Activated gamma-delta T cell treated with Interleukin-2 at 50 U/mL for 16 hours (primary cell): ENCODE data around the gene CDKL1.
A peak's percentile ranks its signal among the peaks of the same experiment; 100 is the strongest.

ENCODE experiments used
- DNase-seq: peaks from one replicate; pipeline ENCODE4 v3.0.0-alpha.2; 2020

Gene CDKL1

GRCh38 chr14:50396631-50397389 is at the start of gene CDKL1:
Gene CDKL1, minus strand, starts transcription at chr14:50396881. Its CDS starts 1,013 bp downstream, at chr14:50395868.
- peak; percentile 20 for DNase-seq

DNA sequence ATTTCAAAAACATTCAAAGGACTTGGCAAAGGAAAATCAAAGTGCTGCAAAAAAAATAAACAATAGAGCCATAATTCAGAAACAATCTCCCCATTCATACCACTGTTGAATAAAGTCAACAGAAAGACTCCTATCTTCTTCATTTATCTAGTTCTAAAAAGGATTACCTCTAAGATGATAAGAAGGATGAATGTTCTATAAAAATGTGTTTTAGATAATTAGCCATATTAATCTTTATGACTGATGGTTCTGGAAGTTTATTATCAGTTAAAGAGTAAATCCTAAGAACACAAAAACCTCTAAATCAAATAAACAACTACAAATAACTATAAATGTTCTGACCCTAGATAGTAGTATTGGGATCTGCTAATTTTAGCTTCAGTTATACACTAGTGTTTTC is 37.8 kb upstream of the CDKL1 start:
- DNase-seq, result no peak

DNA sequence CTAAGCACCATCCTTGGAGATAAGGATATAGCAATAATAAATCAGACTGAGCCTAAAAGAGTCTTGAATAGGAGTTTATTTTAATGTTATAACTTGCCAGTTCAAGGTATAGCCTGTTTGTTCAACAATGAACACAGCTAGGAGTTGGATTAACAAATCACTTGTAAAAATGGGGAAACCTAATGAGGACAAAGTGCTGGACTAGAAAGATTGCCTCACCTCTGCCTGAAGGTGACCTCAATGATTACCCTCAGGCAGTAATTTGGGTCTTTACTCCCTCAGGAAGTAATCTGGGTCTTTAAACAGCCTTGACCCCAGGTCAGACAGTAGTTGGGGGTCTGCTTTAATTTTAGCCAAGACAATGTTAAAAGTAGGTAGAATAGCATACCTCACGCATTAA is 35.5 kb upstream of the CDKL1 start:
- no peak for DNase-seq

DNA sequence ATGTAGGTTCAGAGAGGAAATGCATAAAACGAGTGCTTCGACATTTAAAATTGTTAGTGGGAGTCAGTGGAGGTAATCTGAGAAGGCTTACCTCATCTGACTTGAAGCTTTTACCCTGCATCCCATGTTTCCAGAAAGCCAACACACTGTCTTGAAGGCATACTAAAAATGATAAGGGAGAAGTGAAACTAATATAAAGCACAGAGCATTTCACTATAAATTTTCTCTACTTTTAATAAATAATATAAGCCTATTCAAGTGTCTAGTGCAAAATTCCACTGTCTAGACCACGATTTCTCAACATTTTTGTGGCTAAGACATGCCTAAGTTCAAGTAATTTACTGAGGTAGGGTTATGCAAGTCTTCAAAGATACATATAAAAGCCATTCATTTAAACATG is 29.1 kb upstream of the CDKL1 start:
- DNase-seq, result no peak

DNA sequence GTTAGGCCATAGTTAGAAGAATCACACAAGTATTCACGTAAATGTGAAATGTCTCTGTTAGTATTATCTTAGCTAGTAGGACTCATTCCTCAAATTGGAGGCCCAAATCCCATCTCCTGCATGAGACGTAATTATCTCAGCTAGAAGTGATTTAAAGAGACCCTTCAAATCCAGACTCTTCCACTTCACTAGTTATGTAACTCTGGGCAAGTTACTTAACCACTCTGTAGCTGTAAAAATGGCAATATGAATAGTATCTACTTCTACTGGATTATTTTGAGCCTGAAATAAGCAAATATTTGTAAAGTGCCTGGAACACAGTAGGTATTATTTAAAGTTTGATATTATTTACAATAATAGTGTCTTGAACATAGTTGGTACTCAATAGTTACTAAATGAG is 28.4 kb upstream of the CDKL1 start:
- no peak for DNase-seq

- DNase-seq, result no peak
These were observed 26.8 kb upstream of the CDKL1 start for GRCh38 chr14:50423529-50423928.

GRCh38 chr14:50421499-50421898 is 24.8 kb upstream of the CDKL1 start:
- DNase-seq, result no peak

GRCh38 chr14:50417853-50418252 is 21.2 kb upstream of the CDKL1 start:
- no peak for DNase-seq

- DNase-seq, result no peak
These were observed 14.2 kb upstream of the CDKL1 start for GRCh38 chr14:50410921-50411320.

GRCh38 chr14:50410071-50410470 is 13.4 kb upstream of the CDKL1 start:
- no peak for DNase-seq

GRCh38 chr14:50407111-50407812 is 10.6 kb upstream of the CDKL1 start:
- no peak for DNase-seq

- DNase-seq, result no peak
These were observed 6.7 kb upstream of the CDKL1 start for GRCh38 chr14:50403419-50403818.

- DNase-seq, result no peak
These were observed 6.3 kb upstream of the CDKL1 start for GRCh38 chr14:50402965-50403364.

- DNase-seq, result no peak
These were observed 3.8 kb upstream of the CDKL1 start for GRCh38 chr14:50400461-50400860.

DNA sequence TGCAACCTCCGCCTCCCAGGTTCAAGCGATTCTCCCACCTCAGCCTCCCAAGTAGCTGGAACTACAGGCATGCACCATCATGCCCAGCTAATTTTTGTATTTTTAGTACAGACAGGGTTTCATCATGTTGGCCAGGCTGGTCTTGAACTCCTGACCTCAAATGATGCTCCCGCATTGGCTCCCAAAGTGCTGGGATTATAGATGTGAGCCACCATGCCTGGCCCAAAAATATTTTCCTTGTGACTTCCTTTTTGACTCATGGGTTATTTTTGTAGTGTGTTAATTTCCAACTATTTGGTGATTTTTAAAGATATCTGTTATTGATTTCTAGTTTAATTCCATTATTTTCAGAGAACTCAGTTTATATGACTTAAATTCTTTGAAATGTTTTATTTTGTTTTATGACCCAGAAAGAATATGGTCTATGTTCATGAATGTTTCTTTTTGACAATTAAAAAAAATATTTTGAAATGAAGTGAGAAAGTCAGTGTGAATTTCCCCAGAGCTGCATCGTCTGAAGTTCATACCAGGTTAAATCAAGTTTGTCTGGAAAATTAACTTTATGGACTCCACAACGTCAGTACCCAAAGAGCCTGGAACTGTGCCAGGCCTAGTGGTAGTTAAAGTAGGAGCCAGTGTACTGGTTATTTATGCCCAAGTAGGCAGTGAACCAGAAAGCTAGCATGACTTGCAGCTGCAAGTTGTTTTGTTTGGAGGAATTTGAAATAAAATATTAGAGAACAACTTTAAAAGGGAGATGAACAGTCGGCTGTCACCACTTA is 2.8 kb upstream of the CDKL1 start:
- no peak for DNase-seq

- DNase-seq, result no peak
These were observed 1.5 kb upstream of the CDKL1 start for GRCh38 chr14:50398189-50398580.

GRCh38 chr14:50397390-50398188 is 908 bp upstream of the CDKL1 start:
- no peak for DNase-seq

GRCh38 chr14:50395448-50395847 is 1.2 kb downstream of the CDKL1 start:
- DNase-seq, result no peak

- DNase-seq, result no peak
These were observed 2.0 kb downstream of the CDKL1 start for GRCh38 chr14:50394713-50395112.

DNA sequence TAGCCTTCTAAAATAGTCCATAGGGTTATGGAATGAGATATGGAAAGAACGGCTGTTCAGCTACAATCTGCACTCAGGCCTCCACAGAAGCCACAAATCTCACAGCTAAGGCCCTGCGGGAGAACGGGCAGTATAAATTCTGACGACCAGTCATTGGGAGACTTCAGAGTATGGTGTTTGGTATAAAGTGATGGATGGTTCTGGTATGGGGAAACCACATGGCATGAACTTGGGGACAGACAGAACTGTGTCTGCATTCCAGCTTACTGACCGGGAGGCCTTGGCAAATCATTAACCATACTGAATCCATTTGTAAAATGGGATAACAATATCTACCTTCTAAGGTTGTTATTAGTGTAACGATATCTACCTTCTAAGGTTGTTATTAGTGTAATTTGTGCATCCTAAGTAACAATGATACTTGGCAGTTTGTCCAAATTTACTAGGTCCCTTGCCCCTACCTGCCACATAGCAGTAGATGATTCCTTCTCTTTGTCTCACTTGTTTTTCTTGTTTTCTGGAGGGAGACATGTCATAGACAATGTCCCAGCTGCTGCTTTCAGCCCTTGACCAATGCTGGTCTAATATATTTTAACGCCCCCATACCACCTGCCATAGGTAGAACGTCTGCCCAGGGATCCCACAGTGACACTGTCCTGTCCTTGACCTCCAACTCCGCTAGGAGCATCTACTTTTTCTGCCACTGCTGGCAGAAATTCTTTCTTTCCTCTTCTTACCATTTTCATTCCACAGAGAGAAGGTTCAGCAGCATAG is 6.8 kb downstream of the CDKL1 start:
- no peak for DNase-seq

GRCh38 chr14:50388256-50388931 is 8.3 kb downstream of the CDKL1 start:
- DNase-seq, result no peak

DNA sequence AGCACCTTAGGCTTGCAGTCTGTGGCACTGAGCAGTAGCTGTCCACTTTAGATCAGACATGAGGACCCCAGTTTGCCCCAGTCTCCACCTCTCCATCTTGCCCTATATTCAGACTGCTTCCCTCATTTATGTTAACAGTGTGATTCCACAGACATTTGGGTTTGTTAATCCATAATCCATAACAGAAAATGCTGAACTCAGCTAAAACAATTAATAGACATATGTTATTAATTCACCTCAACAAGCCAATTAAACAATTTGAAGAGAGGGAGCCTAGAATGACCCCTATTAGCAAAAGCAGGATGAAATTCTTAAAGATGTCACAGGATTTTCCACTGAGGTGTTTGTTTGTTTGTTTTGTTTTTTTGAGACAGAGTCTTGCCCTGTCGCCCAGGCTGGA is 9.1 kb downstream of the CDKL1 start:
- no peak for DNase-seq
